Measurements from ENCODE around the gene KCNIP1.

- no peak for TF ChIP-seq NFIC (IDR thresholded peaks at IDR 0.05; ENCODE audit: low read depth, low read length)
- no peak for TF ChIP-seq ZZZ3 (IDR thresholded peaks at IDR 0.05; ENCODE audit: control insufficient read depth, insufficient read length, low read depth)
- TF ChIP-seq FOXM1 (IDR thresholded peaks at IDR 0.05; ENCODE audit: low read depth, low read length): no peak
- no peak for TF ChIP-seq CTCF (IDR thresholded peaks at IDR 0.05 in 2 of 3, conservative IDR thresholded peaks at IDR 0.05 in 1 of 3; ENCODE audit: control insufficient read depth in 2 of 3, extremely low read depth in 1 of 3, insufficient read depth in 1 of 3, low read depth in 3 of 3, low read length in 3 of 3)
- no peak for TF ChIP-seq POLR2A (IDR thresholded peaks at IDR 0.05; ENCODE audit: low read depth, low read length)
- TF ChIP-seq POLR2AphosphoS5 (IDR thresholded peaks at IDR 0.05; ENCODE audit: low read length): no peak
- TF ChIP-seq BRCA1 (IDR thresholded peaks at IDR 0.05; ENCODE audit: low read depth, low read length): no peak
- no peak for TF ChIP-seq CHD4 (IDR thresholded peaks at IDR 0.05)
- no peak for TF ChIP-seq SREBF1 (IDR thresholded peaks at IDR 0.05; ENCODE audit: low read length)
- no peak for TF ChIP-seq HCFC1 (IDR thresholded peaks at IDR 0.05; ENCODE audit: low read length)
- no peak for TF ChIP-seq TBL1XR1 (IDR thresholded peaks at IDR 0.05; ENCODE audit: low read depth, low read length)
- TF ChIP-seq FOXK2 (IDR thresholded peaks at IDR 0.05): no peak
These were observed 125.1 kb downstream of the KCNIP1 start for GRCh38 chr5:170628691-170629565.

Data from GM12878 (cell line).